ENCODE results near the gene PCYT1A.
"Not testable (repeated sequence)": the region's sequence is repeated elsewhere in the genome, so short reads cannot be mapped to it uniquely, and the experiment has no call there.

The PCYT1A gene
- 98.3 to 119 reads per million in 2 experiments for total RNA-seq

- DNase-seq (ENCODE audit: low read depth) = peak; percentile 61
Observed at GRCh38 chr3:196287440-196288140, at the start of gene PCYT1A. TSS of gene PCYT1A (minus strand) at chr3:196287726. CDS start at chr3:196270531, 17,195 bp downstream.

GRCh38 chr3:196336319-196337145 is 49.0 kb upstream of the PCYT1A start:
- no peak for DNase-seq (ENCODE audit: low read depth)

GRCh38 chr3:196335503-196335948 is 48.0 kb upstream of the PCYT1A start:
- DNase-seq (ENCODE audit: low read depth) = no peak

GRCh38 chr3:196334982-196335381 is 47.5 kb upstream of the PCYT1A start:
- DNase-seq (ENCODE audit: low read depth) = no peak

- DNase-seq (ENCODE audit: low read depth) = no peak
Observed at GRCh38 chr3:196332168-196332567, 44.6 kb upstream of the PCYT1A start.

- no peak for DNase-seq (ENCODE audit: low read depth)
Observed at GRCh38 chr3:196327405-196327804, 39.9 kb upstream of the PCYT1A start.

- DNase-seq (ENCODE audit: low read depth) = no peak
Observed at GRCh38 chr3:196326936-196327335, 39.4 kb upstream of the PCYT1A start.

- no peak for DNase-seq (ENCODE audit: low read depth)
Observed at GRCh38 chr3:196323691-196324090, 36.2 kb upstream of the PCYT1A start.

GRCh38 chr3:196323016-196323415 is 35.5 kb upstream of the PCYT1A start:
- DNase-seq (ENCODE audit: low read depth) = no peak

- DNase-seq (ENCODE audit: low read depth) = no peak
Observed at GRCh38 chr3:196321162-196321561, 33.6 kb upstream of the PCYT1A start.

GRCh38 chr3:196320137-196320536 is 32.6 kb upstream of the PCYT1A start:
- no peak for DNase-seq (ENCODE audit: low read depth)

GRCh38 chr3:196317687-196318467 is 30.4 kb upstream of the PCYT1A start, which contains the start of gene DYNLT2B:
TSS of gene DYNLT2B (minus strand) at chr3:196318240. CDS start at chr3:196318152, 88 bp downstream.
- DNase-seq (ENCODE audit: low read depth) = peak; percentile 80

GRCh38 chr3:196316799-196317686 is 29.5 kb upstream of the PCYT1A start:
- DNase-seq (ENCODE audit: low read depth) = not testable (repeated sequence)

- DNase-seq (ENCODE audit: low read depth) = no peak
Observed at GRCh38 chr3:196315821-196316220, 28.3 kb upstream of the PCYT1A start.

GRCh38 chr3:196314597-196314996 is 27.1 kb upstream of the PCYT1A start:
- no peak for DNase-seq (ENCODE audit: low read depth)

- DNase-seq (ENCODE audit: low read depth) = not testable (repeated sequence)
Observed at GRCh38 chr3:196314086-196314485, 26.6 kb upstream of the PCYT1A start.

- not testable (repeated sequence) for DNase-seq (ENCODE audit: low read depth)
Observed at GRCh38 chr3:196302960-196303359, 15.4 kb upstream of the PCYT1A start.

- DNase-seq (ENCODE audit: low read depth) = not testable (repeated sequence)
Observed at GRCh38 chr3:196302551-196302950, 15.0 kb upstream of the PCYT1A start.

- no peak for DNase-seq (ENCODE audit: low read depth)
Observed at GRCh38 chr3:196298521-196298920, 11.0 kb upstream of the PCYT1A start.

GRCh38 chr3:196292286-196292923 is 4.9 kb upstream of the PCYT1A start:
- DNase-seq (ENCODE audit: low read depth) = no peak

GRCh38 chr3:196288141-196288460 is 575 bp upstream of the PCYT1A start:
- DNase-seq (ENCODE audit: low read depth) = no peak
